Fibroblast of villous mesenchyme (primary cell): ENCODE results near the gene PDE6D. TPM values are rescaled to one million over a fixed set of nuclear protein-coding genes. Genes with fewer than 3 reads are reported as not detected.

Experiments used
- DNase-seq: peaks from one replicate; pipeline ENCODE4 v3.0.0-alpha.2; 2010; ENCODE audit warnings: low read depth
- H3K4me3 ChIP-seq: 2 replicates; pipeline ENCODE4 v1.5.1; 2011; ENCODE audit warnings: low read depth, mild to moderate bottlenecking, low read length
- total RNA-seq: library from RNA; depleted of rRNA; stranded (reverse); fragments of >200 nt; gene quantifications from 2 replicates; pipeline ENCODE4 v1.2.3, GENCODE V29; 2012
- TF ChIP-seq, protein P1 (sequence below): IDR thresholded peaks from 2 replicates; pipeline ENCODE4 v1.5.1; 2012; ENCODE audit warnings: low read depth, mild to moderate bottlenecking, low read length; ENCODE audit not compliant: insufficient read depth

The PDE6D gene
- total RNA-seq, 1 donor, result 24.6 TPM

DNA sequence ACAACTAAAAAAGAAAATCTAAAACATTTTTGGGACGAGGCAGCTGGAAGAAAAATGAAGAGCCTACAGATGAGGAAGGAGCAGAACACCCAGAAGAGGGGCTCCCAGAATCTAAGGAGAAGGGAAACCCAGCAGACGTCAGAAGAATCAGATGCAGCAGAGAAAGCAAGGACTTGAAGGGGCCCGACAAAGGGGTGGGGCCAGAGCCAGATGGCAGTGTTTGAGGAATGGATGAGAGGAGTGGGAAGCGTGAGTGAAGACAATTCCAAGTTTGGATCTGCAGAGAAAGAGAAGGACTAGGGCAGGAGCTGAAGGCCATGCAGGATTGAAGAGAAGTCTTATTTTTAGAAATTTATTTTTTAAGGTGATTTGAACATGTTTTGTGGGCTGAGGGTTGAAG lies 53.5 kb downstream of the PDE6D start:
- no peak overlapping the region for H3K4me3 ChIP-seq
- DNase-seq, result no peak
- TF ChIP-seq, protein P1, sequence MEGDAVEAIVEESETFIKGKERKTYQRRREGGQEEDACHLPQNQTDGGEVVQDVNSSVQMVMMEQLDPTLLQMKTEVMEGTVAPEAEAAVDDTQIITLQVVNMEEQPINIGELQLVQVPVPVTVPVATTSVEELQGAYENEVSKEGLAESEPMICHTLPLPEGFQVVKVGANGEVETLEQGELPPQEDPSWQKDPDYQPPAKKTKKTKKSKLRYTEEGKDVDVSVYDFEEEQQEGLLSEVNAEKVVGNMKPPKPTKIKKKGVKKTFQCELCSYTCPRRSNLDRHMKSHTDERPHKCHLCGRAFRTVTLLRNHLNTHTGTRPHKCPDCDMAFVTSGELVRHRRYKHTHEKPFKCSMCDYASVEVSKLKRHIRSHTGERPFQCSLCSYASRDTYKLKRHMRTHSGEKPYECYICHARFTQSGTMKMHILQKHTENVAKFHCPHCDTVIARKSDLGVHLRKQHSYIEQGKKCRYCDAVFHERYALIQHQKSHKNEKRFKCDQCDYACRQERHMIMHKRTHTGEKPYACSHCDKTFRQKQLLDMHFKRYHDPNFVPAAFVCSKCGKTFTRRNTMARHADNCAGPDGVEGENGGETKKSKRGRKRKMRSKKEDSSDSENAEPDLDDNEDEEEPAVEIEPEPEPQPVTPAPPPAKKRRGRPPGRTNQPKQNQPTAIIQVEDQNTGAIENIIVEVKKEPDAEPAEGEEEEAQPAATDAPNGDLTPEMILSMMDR, result no peak

DNA sequence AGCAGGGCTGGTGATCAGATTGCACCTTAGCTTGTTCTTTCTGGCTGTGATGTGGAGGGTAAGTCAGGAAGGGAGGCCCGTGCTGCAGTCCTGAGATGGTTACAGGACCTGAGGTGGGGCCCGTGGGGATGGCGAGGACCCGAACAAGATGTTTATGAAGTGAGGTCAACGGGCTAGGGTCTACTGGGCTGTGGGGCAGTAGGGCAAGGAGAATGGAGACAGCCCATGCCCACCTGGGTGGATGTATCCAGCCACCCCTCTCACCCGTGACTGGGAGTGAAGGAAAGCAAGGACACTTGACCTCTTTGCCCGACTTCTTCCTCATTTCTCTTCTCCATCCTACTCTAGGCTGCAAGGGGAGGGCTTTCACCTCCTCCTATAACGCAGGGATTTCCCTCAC lies 54.8 kb downstream of the PDE6D start:
- TF ChIP-seq, protein P1, result no peak
- no peak for DNase-seq
- H3K4me3 ChIP-seq, result no peak overlapping the region

DNA sequence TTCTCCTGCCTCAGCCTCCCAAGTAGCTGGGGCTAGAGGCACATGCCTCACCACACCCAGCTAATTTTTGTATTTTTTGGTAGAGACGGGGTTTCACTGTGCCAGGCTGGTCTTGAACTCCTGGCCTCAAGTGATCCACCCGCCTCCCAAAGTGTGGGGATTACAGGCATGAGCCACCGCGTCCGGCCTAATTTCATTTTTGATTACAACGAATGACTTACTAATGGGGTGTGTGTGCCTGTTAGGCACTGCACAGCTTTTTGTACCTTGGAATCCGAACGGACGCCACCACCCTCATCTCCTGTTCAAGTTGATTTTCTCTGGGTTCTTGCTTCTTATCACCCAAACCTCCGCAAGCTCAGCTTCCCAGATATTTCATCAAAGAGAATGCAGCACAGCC lies 55.6 kb downstream of the PDE6D start:
- TF ChIP-seq, protein P1, result no peak
- no peak overlapping the region for H3K4me3 ChIP-seq
- no peak for DNase-seq

DNA sequence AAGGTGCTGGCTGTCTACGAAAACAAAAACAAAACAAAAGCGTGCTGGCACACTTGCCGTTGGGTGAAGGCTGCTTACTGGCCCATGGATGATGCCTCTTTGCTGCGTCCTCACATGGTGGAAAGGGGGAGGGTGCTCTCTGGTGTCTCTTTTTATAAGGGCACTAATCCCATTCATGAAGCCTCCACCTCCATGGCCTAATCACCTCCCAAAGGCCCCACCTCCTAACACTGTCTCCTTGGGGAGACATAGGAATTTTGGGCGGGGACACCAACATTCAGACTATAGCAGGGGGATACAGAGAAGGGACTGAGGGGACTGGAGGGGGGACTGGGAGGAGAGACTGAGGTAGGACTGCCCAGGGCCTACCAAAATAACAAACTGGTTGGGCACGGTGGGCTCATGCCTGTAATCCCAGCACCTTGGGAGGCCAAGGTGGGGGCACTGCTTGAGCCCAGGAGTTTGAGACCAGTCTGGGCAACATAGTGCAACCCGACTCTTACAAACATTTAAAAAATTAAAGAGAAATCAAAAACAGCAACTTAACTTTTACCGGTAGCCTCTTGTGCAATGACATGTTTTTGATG lies 58.3 kb downstream of the PDE6D start:
- no peak overlapping the region for H3K4me3 ChIP-seq
- TF ChIP-seq, protein P1, result no peak

DNA sequence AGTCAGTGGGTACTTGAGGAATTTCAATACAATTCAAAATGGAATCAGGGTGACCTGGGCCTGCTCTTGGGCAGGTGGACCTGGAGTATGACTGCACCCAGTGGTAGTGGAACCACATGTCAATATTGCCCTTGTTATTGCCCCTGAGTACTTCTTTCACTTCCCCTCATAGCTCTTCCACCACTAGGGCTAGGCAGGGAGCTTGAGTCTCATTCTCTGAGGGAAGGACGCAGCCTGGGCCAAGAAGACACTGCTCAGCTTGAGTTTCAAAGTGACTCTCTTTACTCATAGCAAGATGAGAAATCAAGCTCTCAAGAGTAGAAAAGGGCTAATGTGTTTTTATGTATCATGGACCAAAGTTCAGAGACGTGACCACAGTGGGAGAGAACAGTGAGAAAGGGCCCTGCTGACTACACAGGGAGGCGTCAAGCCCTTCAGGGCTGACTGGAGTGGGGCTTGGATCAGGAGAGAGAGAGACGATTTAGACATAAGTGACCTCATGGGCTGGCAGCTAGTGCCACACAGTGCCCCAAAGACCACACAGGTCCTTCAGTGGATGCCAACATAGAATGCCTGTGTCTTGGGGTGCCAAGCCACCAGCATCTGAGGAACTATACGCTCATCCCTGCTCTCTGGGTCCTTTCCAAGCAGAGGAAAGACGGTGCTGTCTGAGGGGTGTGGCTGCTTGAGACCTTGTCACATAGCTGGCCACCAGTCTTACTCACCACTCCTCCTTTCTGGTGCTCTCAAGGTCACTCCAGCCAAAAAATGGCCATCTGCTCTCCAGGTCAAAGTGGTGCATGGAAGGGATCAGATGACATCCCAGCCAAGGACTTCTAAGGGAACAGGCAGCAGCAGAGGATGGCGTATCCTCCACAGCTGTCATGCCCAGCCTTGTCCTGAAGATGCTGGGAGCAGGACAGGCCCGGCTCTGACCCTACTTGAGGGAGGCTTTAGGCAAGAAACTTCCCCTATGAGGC lies 59.8 kb downstream of the PDE6D start:
- no peak for DNase-seq
- no peak overlapping the region for H3K4me3 ChIP-seq
- TF ChIP-seq, protein P1, result no peak

More for the DNA sequence above, 58.3 kb downstream of the PDE6D start:
- no peak for DNase-seq

DNA sequence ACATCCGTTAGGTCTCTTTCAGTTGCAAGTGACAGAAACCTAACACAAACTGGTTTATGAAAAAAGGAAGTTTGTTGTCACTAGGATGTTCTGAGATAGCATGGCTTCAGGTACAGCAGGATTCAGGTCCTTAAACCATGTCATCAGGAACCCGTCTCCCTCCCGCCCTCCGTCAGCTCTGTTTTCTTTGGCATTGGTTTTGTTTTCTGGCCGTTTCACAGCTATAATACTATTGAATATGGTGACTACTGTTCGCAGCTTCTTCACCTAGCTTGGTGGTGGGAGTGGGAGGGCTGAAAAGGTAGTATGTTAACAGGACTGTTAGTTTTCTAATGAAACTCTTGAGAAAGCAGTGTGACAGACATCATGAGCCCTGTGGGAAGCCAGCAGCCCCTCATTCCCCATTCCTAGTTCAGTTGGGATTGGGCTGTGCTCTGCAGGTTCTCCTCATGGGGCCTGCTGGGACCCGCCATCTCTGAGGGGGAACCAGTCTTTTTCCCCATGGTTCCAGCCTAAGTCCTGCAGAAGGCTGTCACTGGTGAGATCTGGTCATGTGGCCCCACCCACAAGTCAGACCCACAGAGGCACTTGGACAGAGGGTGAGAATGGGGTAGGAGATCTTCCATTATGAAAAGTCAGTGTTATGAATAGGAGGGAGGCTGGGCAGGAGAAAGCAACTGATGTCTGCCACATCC lies 60.6 kb downstream of the PDE6D start:
- TF ChIP-seq, protein P1, result no peak
- DNase-seq, result no peak
- no peak overlapping the region for H3K4me3 ChIP-seq
